ENCODE data around the gene GCNT1. TPM values are rescaled to one million over a fixed set of nuclear protein-coding genes. Genes with fewer than 3 reads are reported as not detected.

The GCNT1 gene
- total and polyA plus RNA-seq, 2 donors (not counting 1 experiment from before 2014, with no cell fraction given) = 9.1 to 31.0 TPM

GRCh38 chr9:76528056-76528455 lies 69.1 kb downstream of the GCNT1 start:
- Mint-ChIP-seq H3K4me3 (no peak overlapping the region), H3K27me3 (no peaks in the 10 kb centered on the region), H3K4me1 (peaks cover 9% of the 10 kb centered on the region), H3K27ac (no peak overlapping the region), H3K9me3 (ENCODE audit: insufficient read depth) (no peaks in the 10 kb centered on the region)
- intact Hi-C loops (cut with micrococcal nuclease) = no loop called here
- H3K9ac ChIP-seq (ENCODE audit: low read length) = no peak overlapping the region
- no peaks in the 10 kb centered on the region for H3K36me3 ChIP-seq (replicated peaks in 1 of 2; ENCODE audit: control extremely low read depth in 1 of 2, control insufficient read depth in 1 of 2, extremely low read depth in 1 of 2, insufficient read depth in 2 of 2, low read length in 1 of 2)
- ChIA-PET CTCF (no interaction called here), POLR2A (interaction anchor here (0.6 kb wide), 1 partner anchor 631 kb away, joined by 3 read pairs; no protein-coding TSS in a partner anchor)
- no peak overlapping the region for H3K4me3 ChIP-seq (ENCODE audit: control extremely low read depth in 1 of 5, extremely low read depth in 1 of 5, insufficient read depth in 1 of 5, low read depth in 2 of 5, low read length in 4 of 5)
- H3K9me3 ChIP-seq (ENCODE audit: control extremely low read depth in 1 of 3, control insufficient read depth in 2 of 3, insufficient read depth in 1 of 3, low read length in 2 of 3) = peaks cover 0 to 8% (median 0%) of the 10 kb centered on the region in 3 donors
- TF ChIP-seq CTCF (IDR thresholded peaks at IDR 0.05) (no peak), EZH2 (IDR thresholded peaks at IDR 0.05; ENCODE audit: borderline replicate concordance, insufficient read depth, low read depth, low read length, poor library complexity, severe bottlenecking) (no peak)
- H3K4me1 ChIP-seq (ENCODE audit: control insufficient read depth in 2 of 2, insufficient read depth in 2 of 2, low read length in 2 of 2) = peaks cover 0 to under 1% of the 10 kb centered on the region in 2 donors
- H2AFZ ChIP-seq (ENCODE audit: insufficient read depth, low read depth, low read length, poor library complexity, severe bottlenecking) = no peak overlapping the region
- H4K20me1 ChIP-seq (ENCODE audit: control insufficient read depth, insufficient read depth, low read length, poor library complexity, severe bottlenecking) = no peaks in the 10 kb centered on the region
- H3K27me3 ChIP-seq (replicated peaks in 1 of 4; ENCODE audit: control extremely low read depth in 1 of 4, control insufficient read depth in 3 of 4, insufficient read depth in 4 of 4, low read length in 3 of 4) = no peaks in the 10 kb centered on the region
- no peak overlapping the region for H3K4me2 ChIP-seq (replicated peaks; ENCODE audit: low read depth, low read length, poor library complexity, severe bottlenecking)
- DNase-seq (no peak), ATAC-seq (ENCODE audit: low read depth) (no peak)
- no peak overlapping the region for H3K27ac ChIP-seq (ENCODE audit: low read length in 2 of 2)
- WGBS (ENCODE audit: insufficient coverage) = 91% methylated on average over 6 of the region's 7 CpGs
- no peaks in the 10 kb centered on the region for H3K79me2 ChIP-seq (ENCODE audit: control insufficient read depth, insufficient read depth, low read length)

DNA sequence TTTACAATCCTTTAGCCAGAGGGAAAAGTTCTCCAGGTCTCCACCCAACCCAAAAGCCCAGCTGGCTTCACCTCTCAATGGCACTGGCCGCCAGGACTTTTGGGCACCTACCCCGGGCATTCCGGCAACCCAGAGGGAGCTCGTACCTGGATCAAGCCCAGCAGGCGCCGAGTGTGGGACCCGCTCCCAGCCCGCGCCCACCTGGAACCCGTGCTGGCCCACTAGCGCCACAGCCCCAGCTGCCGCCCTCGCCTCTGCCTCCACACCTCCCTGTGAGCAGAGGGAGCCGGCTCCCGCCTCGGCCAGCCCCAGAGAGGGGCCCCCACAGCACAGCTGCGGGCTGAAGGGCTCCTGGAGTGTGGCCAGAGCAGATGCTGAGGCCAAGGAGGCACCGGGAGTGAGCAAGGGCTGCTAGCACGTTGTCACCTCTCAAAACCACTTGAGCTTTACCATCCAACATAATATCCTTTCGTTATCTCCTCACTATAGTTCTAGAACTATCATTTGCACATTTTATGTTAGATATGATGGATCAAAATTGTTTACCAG lies 69.7 kb downstream of the GCNT1 start:
- Histone ChIP-seq H2AFZ (ENCODE audit: insufficient read depth, low read depth, low read length, poor library complexity, severe bottlenecking) (no peak overlapping the region), H3K79me2 (ENCODE audit: control insufficient read depth, insufficient read depth, low read length) (no peaks in the 10 kb centered on the region), H3K36me3 (replicated peaks in 1 of 2; ENCODE audit: control extremely low read depth in 1 of 2, control insufficient read depth in 1 of 2, extremely low read depth in 1 of 2, insufficient read depth in 2 of 2, low read length in 1 of 2) (no peaks in the 10 kb centered on the region), H3K4me1 (ENCODE audit: control insufficient read depth in 2 of 2, insufficient read depth in 2 of 2, low read length in 2 of 2) (peaks cover 2 to 5% of the 10 kb centered on the region in 2 donors), H3K4me3 (ENCODE audit: control extremely low read depth in 1 of 5, extremely low read depth in 1 of 5, insufficient read depth in 1 of 5, low read depth in 2 of 5, low read length in 4 of 5) (no peak overlapping the region), H4K20me1 (ENCODE audit: control insufficient read depth, insufficient read depth, low read length, poor library complexity, severe bottlenecking) (no peaks in the 10 kb centered on the region), H3K27ac (ENCODE audit: low read length in 2 of 2) (no peak overlapping the region), H3K27me3 (replicated peaks in 1 of 4; ENCODE audit: control extremely low read depth in 1 of 4, control insufficient read depth in 3 of 4, insufficient read depth in 4 of 4, low read length in 3 of 4) (no peaks in the 10 kb centered on the region), H3K4me2 (replicated peaks; ENCODE audit: low read depth, low read length, poor library complexity, severe bottlenecking) (no peak overlapping the region), H3K9ac (ENCODE audit: low read length) (no peak overlapping the region), H3K9me3 (ENCODE audit: control extremely low read depth in 1 of 3, control insufficient read depth in 2 of 3, insufficient read depth in 1 of 3, low read length in 2 of 3) (peaks cover 0 to 6% (median 0%) of the 10 kb centered on the region in 3 donors)
- DNase-seq (no peak), ATAC-seq (ENCODE audit: low read depth) (no peak)
- no peak for TF ChIP-seq CTCF (IDR thresholded peaks at IDR 0.05)
- TF ChIP-seq EZH2 (IDR thresholded peaks at IDR 0.05; ENCODE audit: borderline replicate concordance, insufficient read depth, low read depth, low read length, poor library complexity, severe bottlenecking) = no peak
- WGBS (ENCODE audit: insufficient coverage) = 98% methylated on average over 17 of the region's 20 CpGs
- peaks cover 10% of the 10 kb centered on the region for H3K4me1 Mint-ChIP-seq
- POLR2A ChIA-PET = no interaction called here
- CTCF ChIA-PET = no interaction called here
- H3K27ac Mint-ChIP-seq = no peak overlapping the region
- H3K9me3 Mint-ChIP-seq (ENCODE audit: insufficient read depth) = no peaks in the 10 kb centered on the region
- intact Hi-C loops (cut with micrococcal nuclease) = no loop called here
- no peak overlapping the region for H3K4me3 Mint-ChIP-seq
- H3K27me3 Mint-ChIP-seq = no peaks in the 10 kb centered on the region
